Upper lobe of right lung (tissue), 1 donor: ENCODE results near the gene CLDND2. TPM values are rescaled to one million over a fixed set of nuclear protein-coding genes. Genes with fewer than 3 reads are reported as not detected.
A peak's percentile ranks its signal among the peaks of the same experiment; 100 is the strongest.

Experiments
- ATAC-seq: fragments of 200-7000 bp; cut with Tn5 transposase; one replicate; pipeline ENCODE4 v1.9.1; 2020; ENCODE audit warnings: mild to moderate bottlenecking, moderate library complexity
- DNase-seq: peaks from one replicate; pipeline ENCODE4 v3.0.0-alpha.2; 2020
- H3K27ac ChIP-seq: fragments of 200-600 bp; one replicate; pipeline ENCODE4 v1.8.0; 2022
- H3K27me3 ChIP-seq: fragments of 200-600 bp; one replicate; pipeline ENCODE4 v1.8.0; 2022; ENCODE audit warnings: mild to moderate bottlenecking
- H3K36me3 ChIP-seq: fragments of 200-600 bp; one replicate; pipeline ENCODE4 v1.8.0; 2022
- H3K4me1 ChIP-seq: fragments of 200-600 bp; one replicate; pipeline ENCODE4 v1.8.0; 2022
- H3K4me3 ChIP-seq: fragments of 200-600 bp; one replicate; pipeline ENCODE4 v1.8.0; 2022; ENCODE audit warnings: mild to moderate bottlenecking
- H3K9me3 ChIP-seq: fragments of 200-600 bp; one replicate; pipeline ENCODE4 v1.8.0; 2022
- intact Hi-C: fragments of 100-400 bp; cut with DNase I; formaldehyde crosslinking; loops from one replicate; pipeline ENCODE4 v1.11.0; 2022
- total RNA-seq: library from RNA; stranded (reverse); fragmentation: NEBNext Ultra II Directional; extraction: Animal tissue kit (Norgen Biotek cat#: 25700); gene quantifications from one replicate; pipeline ENCODE4 v1.2.1, GENCODE V29; 2021
- TF ChIP-seq, protein P1 (sequence below): fragments of 200-600 bp; IDR thresholded peaks from one replicate; pipeline ENCODE4 v1.8.0; 2022; ENCODE audit warnings: antibody characterized with exemption
- donor health status: DM: no; HTN: yes; CAD: no; lungs with severe emphysema.

Gene CLDND2
- total RNA-seq, 1 donor from 2014 or later: 0.64 TPM

- TF ChIP-seq, protein P1, sequence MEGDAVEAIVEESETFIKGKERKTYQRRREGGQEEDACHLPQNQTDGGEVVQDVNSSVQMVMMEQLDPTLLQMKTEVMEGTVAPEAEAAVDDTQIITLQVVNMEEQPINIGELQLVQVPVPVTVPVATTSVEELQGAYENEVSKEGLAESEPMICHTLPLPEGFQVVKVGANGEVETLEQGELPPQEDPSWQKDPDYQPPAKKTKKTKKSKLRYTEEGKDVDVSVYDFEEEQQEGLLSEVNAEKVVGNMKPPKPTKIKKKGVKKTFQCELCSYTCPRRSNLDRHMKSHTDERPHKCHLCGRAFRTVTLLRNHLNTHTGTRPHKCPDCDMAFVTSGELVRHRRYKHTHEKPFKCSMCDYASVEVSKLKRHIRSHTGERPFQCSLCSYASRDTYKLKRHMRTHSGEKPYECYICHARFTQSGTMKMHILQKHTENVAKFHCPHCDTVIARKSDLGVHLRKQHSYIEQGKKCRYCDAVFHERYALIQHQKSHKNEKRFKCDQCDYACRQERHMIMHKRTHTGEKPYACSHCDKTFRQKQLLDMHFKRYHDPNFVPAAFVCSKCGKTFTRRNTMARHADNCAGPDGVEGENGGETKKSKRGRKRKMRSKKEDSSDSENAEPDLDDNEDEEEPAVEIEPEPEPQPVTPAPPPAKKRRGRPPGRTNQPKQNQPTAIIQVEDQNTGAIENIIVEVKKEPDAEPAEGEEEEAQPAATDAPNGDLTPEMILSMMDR: no peak
- intact Hi-C loops: no loop called here
- no peaks in the 10 kb centered on the region for H3K27me3 ChIP-seq
- H3K27ac ChIP-seq: no peak overlapping the region
- no peaks in the 10 kb centered on the region for H3K4me1 ChIP-seq
- DNase-seq (no peak), ATAC-seq (no peak)
- H3K36me3 ChIP-seq: peaks cover 27% of the 10 kb centered on the region
- no peaks in the 10 kb centered on the region for H3K9me3 ChIP-seq
- no peak overlapping the region for H3K4me3 ChIP-seq
Measured at GRCh38 chr19:51354742-51355148, 14.1 kb downstream of the CLDND2 start.

DNA sequence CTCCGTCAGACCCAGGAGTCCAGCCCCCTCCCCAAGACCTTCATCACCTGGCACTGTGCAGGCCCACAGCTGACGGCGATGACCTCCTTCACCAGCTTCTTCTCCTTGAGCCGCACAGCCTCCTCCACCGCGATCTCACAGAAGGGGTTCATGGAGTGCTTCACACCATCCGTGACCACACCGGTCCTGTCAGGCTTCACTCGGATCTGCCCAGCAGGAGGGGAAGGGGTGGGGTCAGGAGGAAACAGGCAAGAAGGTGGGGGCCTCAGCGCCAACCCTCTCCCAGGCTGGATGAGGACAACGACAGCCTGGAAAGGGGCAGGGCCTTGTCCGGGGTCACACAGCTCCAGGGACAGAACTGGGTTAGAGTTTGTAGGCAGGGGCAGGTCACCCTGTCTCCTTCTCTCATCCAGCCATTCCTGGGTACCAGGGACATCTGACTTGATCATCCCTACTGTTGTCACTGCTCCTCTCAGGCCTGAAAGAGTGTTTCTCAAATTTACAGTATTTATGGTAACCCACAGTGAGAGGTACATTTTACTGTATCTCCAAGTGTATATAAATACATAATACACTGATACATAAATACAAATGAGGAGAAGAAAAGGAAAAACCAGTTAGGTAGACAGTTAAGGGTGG, 14.6 kb downstream of the CLDND2 start:
- DNase-seq: no peak
- intact Hi-C loops: no loop called here
- H3K4me1 ChIP-seq: no peaks in the 10 kb centered on the region
- TF ChIP-seq, protein P1: no peak
- peaks cover 30% of the 10 kb centered on the region for H3K36me3 ChIP-seq
- no peaks in the 10 kb centered on the region for H3K9me3 ChIP-seq
- ATAC-seq: no peak
- no peak overlapping the region for H3K27ac ChIP-seq
- no peak overlapping the region for H3K4me3 ChIP-seq
- no peaks in the 10 kb centered on the region for H3K27me3 ChIP-seq

DNA sequence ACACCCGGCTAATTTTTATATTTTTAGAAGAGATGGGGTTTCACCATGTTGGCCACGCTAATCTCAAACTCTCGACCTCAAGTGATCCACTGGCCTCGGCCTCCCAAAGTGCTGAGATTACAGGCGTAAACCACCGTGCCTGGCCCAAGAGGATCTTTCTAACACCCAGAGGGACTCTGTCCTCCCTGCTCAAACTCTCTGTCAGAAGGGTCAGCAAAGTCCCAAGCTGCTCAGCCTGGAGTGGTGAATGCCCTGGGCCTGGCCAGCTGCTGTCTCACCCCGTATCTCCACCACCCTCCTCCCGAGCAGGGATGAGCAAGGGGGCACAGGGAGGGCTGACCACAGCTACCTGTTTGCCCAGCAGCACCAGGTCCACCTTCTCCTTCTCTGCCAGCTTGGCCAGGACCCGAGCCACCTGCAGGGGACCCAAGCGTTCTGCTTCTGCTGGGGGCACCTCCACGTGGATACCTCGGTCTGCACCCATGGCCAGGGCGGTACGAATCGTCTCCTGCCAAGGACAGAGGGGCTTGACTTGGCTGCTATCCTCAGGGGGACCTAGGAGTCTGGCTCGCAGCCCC, 15.9 kb downstream of the CLDND2 start:
- no peak overlapping the region for H3K4me3 ChIP-seq
- TF ChIP-seq, protein P1: no peak
- no peaks in the 10 kb centered on the region for H3K4me1 ChIP-seq
- H3K27me3 ChIP-seq: no peaks in the 10 kb centered on the region
- intact Hi-C loops: no loop called here
- peaks cover 38% of the 10 kb centered on the region for H3K36me3 ChIP-seq
- H3K9me3 ChIP-seq: no peaks in the 10 kb centered on the region
- no peak overlapping the region for H3K27ac ChIP-seq
- ATAC-seq (peak; percentile 15), DNase-seq (no peak)

DNA sequence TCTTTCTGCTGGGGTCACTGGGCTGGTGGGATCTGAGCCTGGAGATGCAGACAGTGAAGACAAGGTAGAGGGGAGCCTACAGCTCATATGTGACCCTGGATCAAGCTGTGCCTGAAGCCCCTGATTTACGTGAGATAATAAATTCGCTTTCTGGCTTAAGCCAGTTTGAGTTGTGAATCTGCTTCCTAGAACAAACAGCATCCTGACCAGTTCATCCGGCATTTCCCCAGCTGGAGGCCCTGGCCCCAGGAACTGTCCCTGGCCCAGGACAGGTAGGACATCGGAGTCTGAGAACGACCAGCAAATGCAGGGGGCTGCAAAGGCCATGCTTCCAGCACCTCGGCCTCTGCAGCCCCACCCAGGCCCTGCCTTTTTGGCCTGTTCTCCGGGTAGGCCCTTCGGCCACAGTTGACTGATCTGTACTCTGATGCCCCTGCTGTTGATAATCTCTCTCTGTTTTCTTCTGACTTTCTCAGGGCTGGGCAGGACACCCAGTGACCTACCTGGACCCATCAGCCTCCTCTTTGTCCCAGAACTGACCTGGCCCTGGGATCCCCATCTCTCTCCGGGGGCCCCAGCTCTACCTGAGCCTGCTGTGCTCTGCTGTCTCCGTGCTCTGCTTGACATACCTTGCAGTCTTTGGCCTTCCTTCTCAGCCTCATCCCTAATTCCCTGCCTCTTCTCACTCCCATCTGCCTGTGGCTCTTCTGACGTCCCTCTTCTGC, 17.4 kb downstream of the CLDND2 start:
- ATAC-seq: no peak
- peaks cover 38% of the 10 kb centered on the region for H3K36me3 ChIP-seq

DNA sequence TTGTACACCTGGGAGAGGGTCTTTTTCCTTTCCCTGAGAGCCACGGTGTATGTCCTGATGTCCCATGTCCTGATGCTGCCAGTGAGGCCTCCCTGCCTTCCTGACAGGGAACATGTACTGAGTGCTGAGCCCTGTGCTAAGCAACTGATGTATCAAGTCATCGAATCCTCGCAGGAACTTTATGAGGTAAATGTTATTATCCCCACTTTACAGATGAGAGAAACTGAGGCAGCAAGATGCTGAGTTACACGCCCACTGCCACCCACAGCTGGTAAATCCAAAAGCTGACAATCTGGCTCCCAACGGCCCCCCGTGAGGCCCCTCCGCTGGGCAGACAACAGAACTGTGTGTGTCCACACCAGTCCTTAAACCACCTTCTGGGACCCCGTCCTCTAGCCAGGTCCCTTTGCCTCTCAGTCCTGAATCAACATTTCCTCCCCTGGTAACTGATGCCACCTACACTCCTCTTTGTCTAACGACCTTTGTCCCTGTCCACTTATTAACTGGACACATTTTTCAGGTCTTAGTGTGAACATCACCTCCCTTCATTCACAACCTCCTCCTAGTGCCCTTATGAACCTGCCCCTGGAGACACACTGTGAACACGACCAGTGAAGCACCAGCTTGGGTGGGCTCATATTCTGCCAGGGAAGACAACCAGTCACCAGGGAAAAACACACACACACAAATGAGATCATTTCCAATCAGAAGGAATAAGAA, 21.4 kb downstream of the CLDND2 start:
- no peaks in the 10 kb centered on the region for H3K27me3 ChIP-seq
- no peak for DNase-seq
- TF ChIP-seq, protein P1: no peak
- ATAC-seq: no peak
- no peak overlapping the region for H3K27ac ChIP-seq
- no peaks in the 10 kb centered on the region for H3K9me3 ChIP-seq
- H3K4me1 ChIP-seq: no peaks in the 10 kb centered on the region
- intact Hi-C loops: no loop called here
- no peak overlapping the region for H3K4me3 ChIP-seq
- peaks cover 41% of the 10 kb centered on the region for H3K36me3 ChIP-seq

More for the DNA sequence above, 17.4 kb downstream of the CLDND2 start:
- Histone ChIP-seq H3K4me3 (no peak overlapping the region), H3K9me3 (no peaks in the 10 kb centered on the region), H3K27ac (no peak overlapping the region), H3K4me1 (no peaks in the 10 kb centered on the region), H3K27me3 (no peaks in the 10 kb centered on the region)
- no peak for DNase-seq
- intact Hi-C loops: no loop called here
- TF ChIP-seq, protein P1: no peak
